Smooth muscle cell (in vitro differentiated cells): Measurements from ENCODE around the gene C5orf58. TPM values are rescaled to one million over a fixed set of nuclear protein-coding genes. Genes with fewer than 3 reads are reported as not detected.

Experiments
- DNase-seq: peaks from one replicate; lab custom pipeline; 2025; ENCODE audit not compliant: unreplicated experiment; lab: John Stamatoyannopoulos, UW
- H2AFZ ChIP-seq: fragments of 200-600 bp; sonication (generic); 2 replicates; pipeline ENCODE4 v1.6.0; 2016; ENCODE audit warnings: antibody characterized with exemption, low read depth, mild to moderate bottlenecking
- H3F3A ChIP-seq: fragments of 200-600 bp; sonication (generic); 2 replicates; pipeline ENCODE4 v1.6.0; 2017; ENCODE audit warnings: antibody characterized with exemption, low read depth
- H3K27ac ChIP-seq: fragments of 200-600 bp; sonication (generic); 2 replicates; pipeline ENCODE4 v1.5.1; 2016; ENCODE audit warnings: low read depth, mild to moderate bottlenecking
- H3K27me3 ChIP-seq: fragments of 200-600 bp; sonication (generic); 2 replicates; pipeline ENCODE4 v1.6.1; 2016; ENCODE audit warnings: low read depth, mild to moderate bottlenecking
- H3K36me3 ChIP-seq: fragments of 200-600 bp; sonication (generic); 2 replicates; pipeline ENCODE4 v1.5.1; 2016; ENCODE audit warnings: low read depth
- H3K4me1 ChIP-seq: fragments of 200-600 bp; sonication (generic); 2 replicates; pipeline ENCODE4 v1.5.1; 2016; ENCODE audit warnings: low read depth
- H3K4me2 ChIP-seq: fragments of 200-600 bp; sonication (generic); 2 replicates; pipeline ENCODE4 v1.6.0; 2016; ENCODE audit warnings: mild to moderate bottlenecking
- H3K4me3 ChIP-seq: fragments of 200-600 bp; sonication (generic); 2 replicates; pipeline ENCODE4 v1.5.1; 2016; ENCODE audit warnings: mild to moderate bottlenecking
- H3K79me2 ChIP-seq: fragments of 200-600 bp; sonication (generic); 2 replicates; pipeline ENCODE4 v1.6.0; 2016; ENCODE audit warnings: low read depth, mild to moderate bottlenecking
- H3K9ac ChIP-seq: fragments of 200-600 bp; sonication (generic); 2 replicates; pipeline ENCODE4 v1.6.0; 2016; ENCODE audit warnings: low read depth
- H3K9me3 ChIP-seq: fragments of 200-600 bp; sonication (generic); replicated peaks from 2 replicates; pipeline ENCODE4 v1.5.1; 2016; ENCODE audit warnings: low read depth
- H4K20me1 ChIP-seq: fragments of 200-600 bp; sonication (generic); 2 replicates; pipeline ENCODE4 v1.6.0; 2016; ENCODE audit warnings: low read depth
- CTCF ChIP-seq: fragments of 200-600 bp; sonication (generic); IDR thresholded peaks from 2 replicates; pipeline ENCODE4 v1.5.1; 2017; ENCODE audit warnings: borderline replicate concordance, mild to moderate bottlenecking, antibody characterized with exemption; ENCODE audit not compliant: insufficient read depth, poor library complexity, severe bottlenecking
- WGBS: methylation state at CpG from one replicate; pipeline ENCODE4 v1.1.7; 2016; ENCODE audit warnings: low lambda C conversion rate; 5-methylcytosine and 5-hydroxymethylcytosine counted together
- polyA plus RNA-seq: library from polyadenylated mRNA; unstranded; fragments of >200 nt; fragmentation: Nextera tagmentation; extraction: Ambion mirVana; gene quantifications from 2 replicates; pipeline ENCODE4 v1.2.1, GENCODE V29; 2016
- total RNA-seq: library from RNA; depleted of rRNA; stranded (reverse); fragments of >200 nt; gene quantifications from 2 replicates; pipeline ENCODE4 v1.2.3, GENCODE V29; 2014

C5orf58 gene
- total and polyA plus RNA-seq, 2 experiments from 2014 or later: not detected

- no peaks in the 10 kb centered on the region for H4K20me1 ChIP-seq
- TF ChIP-seq CTCF: no peak
- H3K27me3 ChIP-seq: no peaks in the 10 kb centered on the region
- 24% methylated on average over 3 of the region's 3 CpGs for WGBS
- H3K27ac ChIP-seq: no peak overlapping the region
- no peak for DNase-seq
- no peaks in the 10 kb centered on the region for H3K9me3 ChIP-seq
- H2AFZ ChIP-seq: no peak overlapping the region
- peaks cover 31% of the 10 kb centered on the region for H3K4me1 ChIP-seq
- H3K36me3 ChIP-seq: no peaks in the 10 kb centered on the region
- H3K9ac ChIP-seq: no peak overlapping the region
- no peak overlapping the region for H3K4me3 ChIP-seq
- H3K79me2 ChIP-seq: no peaks in the 10 kb centered on the region
- no peak overlapping the region for H3K4me2 ChIP-seq
- H3F3A ChIP-seq: no peaks in the 10 kb centered on the region
These were observed 36.1 kb downstream of the C5orf58 start for GRCh38 chr5:170268884-170269283.

- no peak overlapping the region for H3K9ac ChIP-seq
- H3K36me3 ChIP-seq: no peaks in the 10 kb centered on the region
- DNase-seq: no peak
- H3F3A ChIP-seq: no peaks in the 10 kb centered on the region
- 88% methylated on average over 7 of the region's 7 CpGs for WGBS
- no peak overlapping the region for H2AFZ ChIP-seq
- TF ChIP-seq CTCF: no peak
- no peak overlapping the region for H3K27ac ChIP-seq
- no peaks in the 10 kb centered on the region for H3K79me2 ChIP-seq
- H3K4me3 ChIP-seq: no peak overlapping the region
- no peaks in the 10 kb centered on the region for H4K20me1 ChIP-seq
- peaks cover 31% of the 10 kb centered on the region for H3K4me1 ChIP-seq
- no peak overlapping the region for H3K4me2 ChIP-seq
- no peaks in the 10 kb centered on the region for H3K9me3 ChIP-seq
- no peaks in the 10 kb centered on the region for H3K27me3 ChIP-seq
These were observed 36.8 kb downstream of the C5orf58 start for GRCh38 chr5:170269579-170269978.

GRCh38 chr5:170270293-170271069 lies 37.7 kb downstream of the C5orf58 start:
- Histone ChIP-seq H3K9me3 (no peaks in the 10 kb centered on the region), H3K27ac (no peak overlapping the region), H3K79me2 (no peaks in the 10 kb centered on the region), H3K27me3 (no peaks in the 10 kb centered on the region), H4K20me1 (no peaks in the 10 kb centered on the region), H3F3A (no peaks in the 10 kb centered on the region), H2AFZ (no peak overlapping the region), H3K4me3 (no peak overlapping the region), H3K4me2 (no peak overlapping the region), H3K36me3 (no peaks in the 10 kb centered on the region), H3K9ac (no peak overlapping the region), H3K4me1 (peaks cover 27% of the 10 kb centered on the region)
- no peak for TF ChIP-seq CTCF
- DNase-seq: no peak
- WGBS: 92% methylated on average over 15 of the region's 15 CpGs
